ENCODE data around the gene RAD51D. TPM values are rescaled to one million over a fixed set of nuclear protein-coding genes. Genes with fewer than 3 reads are reported as not detected.
"Not testable (repeated sequence)": the region's sequence is repeated elsewhere in the genome, so short reads cannot be mapped to it uniquely, and the experiment has no call there.

RAD51D gene
- total RNA-seq, 1 donor: 14.8 TPM

DNA sequence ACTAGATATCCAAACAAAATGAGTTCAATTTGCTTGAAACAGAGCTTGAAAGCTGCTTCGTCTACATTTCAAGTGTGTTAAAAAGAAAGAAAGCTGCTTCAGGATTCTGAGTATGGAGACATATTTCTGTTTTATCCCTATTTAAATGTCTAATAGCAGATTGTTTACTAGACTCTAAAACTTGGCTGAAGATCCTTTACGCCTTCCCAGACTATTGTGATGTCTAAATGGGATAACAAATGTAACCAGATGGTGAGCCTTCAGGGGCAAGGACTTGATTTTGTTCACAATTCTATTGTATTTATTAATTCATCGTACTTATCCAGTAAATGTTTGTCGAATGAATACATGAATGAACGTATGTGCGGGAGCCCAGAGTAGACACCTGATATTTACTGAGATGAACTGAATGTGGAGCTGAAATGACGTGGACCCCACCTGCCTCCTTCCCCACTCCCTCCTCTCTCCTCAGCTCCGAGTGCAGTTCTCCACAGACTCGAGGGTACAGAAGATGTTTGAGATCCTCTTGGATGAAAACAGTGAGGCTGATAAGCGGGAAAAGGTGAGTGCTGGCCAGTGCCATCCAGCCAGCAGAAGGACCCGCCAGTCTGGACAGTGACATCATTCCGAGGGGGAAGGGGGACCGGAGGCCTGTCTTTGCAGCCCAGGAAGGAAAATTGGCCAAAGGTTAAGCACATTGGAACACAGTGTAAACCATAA is 32.9 kb upstream of the RAD51D start:
- TF ChIP-seq, protein P1, sequence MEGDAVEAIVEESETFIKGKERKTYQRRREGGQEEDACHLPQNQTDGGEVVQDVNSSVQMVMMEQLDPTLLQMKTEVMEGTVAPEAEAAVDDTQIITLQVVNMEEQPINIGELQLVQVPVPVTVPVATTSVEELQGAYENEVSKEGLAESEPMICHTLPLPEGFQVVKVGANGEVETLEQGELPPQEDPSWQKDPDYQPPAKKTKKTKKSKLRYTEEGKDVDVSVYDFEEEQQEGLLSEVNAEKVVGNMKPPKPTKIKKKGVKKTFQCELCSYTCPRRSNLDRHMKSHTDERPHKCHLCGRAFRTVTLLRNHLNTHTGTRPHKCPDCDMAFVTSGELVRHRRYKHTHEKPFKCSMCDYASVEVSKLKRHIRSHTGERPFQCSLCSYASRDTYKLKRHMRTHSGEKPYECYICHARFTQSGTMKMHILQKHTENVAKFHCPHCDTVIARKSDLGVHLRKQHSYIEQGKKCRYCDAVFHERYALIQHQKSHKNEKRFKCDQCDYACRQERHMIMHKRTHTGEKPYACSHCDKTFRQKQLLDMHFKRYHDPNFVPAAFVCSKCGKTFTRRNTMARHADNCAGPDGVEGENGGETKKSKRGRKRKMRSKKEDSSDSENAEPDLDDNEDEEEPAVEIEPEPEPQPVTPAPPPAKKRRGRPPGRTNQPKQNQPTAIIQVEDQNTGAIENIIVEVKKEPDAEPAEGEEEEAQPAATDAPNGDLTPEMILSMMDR (IDR thresholded peaks at IDR 0.05; ENCODE audit: insufficient read depth, low read length): no peak
- DNase-seq (ENCODE audit: low read depth): no peak
- no peak overlapping the region for H3K4me3 ChIP-seq (ENCODE audit: low read depth, low read length)

- H3K4me3 ChIP-seq (ENCODE audit: low read depth, low read length); DNase-seq (ENCODE audit: low read depth): not testable (repeated sequence)
Measured at GRCh38 chr17:35151080-35151479, 31.4 kb upstream of the RAD51D start.

DNA sequence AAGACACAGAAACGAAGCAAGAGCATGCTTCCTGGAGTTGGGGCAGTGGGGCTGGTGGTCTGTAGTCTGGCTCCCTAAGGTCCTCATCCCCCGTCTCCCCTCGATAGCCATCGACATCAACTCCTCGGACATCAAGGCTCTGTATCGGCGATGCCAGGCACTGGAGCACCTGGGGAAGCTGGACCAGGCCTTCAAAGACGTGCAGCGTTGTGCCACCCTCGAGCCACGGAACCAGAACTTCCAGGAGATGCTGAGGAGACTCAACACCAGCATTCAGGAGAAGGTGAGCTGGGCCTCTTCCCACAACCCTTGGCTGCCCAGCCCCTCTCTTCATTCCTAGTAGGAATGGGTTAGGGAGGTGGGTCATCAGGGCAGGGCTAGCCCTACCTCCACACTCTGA is 30.3 kb upstream of the RAD51D start:
- TF ChIP-seq, protein P1 (IDR thresholded peaks at IDR 0.05; ENCODE audit: insufficient read depth, low read length): no peak

GRCh38 chr17:35148144-35148543 is 28.5 kb upstream of the RAD51D start:
- TF ChIP-seq, protein P1 (IDR thresholded peaks at IDR 0.05; ENCODE audit: insufficient read depth, low read length): no peak
- no peak for DNase-seq (ENCODE audit: low read depth)
- H3K4me3 ChIP-seq (ENCODE audit: low read depth, low read length): no peak overlapping the region

More for the DNA sequence above, 30.3 kb upstream of the RAD51D start:
- no peak overlapping the region for H3K4me3 ChIP-seq (ENCODE audit: low read depth, low read length)
- no peak for DNase-seq (ENCODE audit: low read depth)

DNA sequence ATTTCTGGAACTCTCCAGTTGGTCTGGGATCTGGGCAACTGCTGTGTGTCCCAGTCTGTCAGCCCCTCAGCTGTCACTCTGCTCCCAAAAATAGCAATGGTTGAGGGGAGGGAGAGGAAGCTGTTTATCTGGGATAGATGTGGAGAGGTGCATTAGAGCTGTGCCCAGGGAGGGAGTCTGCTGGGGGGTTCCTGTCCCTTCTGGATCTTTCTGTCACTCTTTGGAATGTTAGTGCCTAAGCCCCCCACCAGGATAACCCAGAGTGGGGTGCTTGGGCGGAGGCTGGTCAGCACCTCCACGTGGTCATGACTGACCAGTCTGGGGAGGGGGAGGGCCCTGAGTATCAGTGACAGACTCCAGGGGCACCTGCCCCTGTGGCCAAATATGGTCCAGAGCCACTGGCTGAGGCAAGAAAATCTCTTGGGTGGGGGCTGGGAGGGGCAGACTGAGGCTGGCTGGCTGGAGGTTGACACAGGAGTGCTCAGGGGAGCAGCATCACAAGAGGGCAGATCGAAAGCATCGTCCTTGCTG is 27.8 kb upstream of the RAD51D start, which contains the start of gene UNC45B:
TSS of gene UNC45B (plus strand) at position 443 of the 531 bp plus-strand sequence. CDS start 447 bp downstream, outside the sequence.
- H3K4me3 ChIP-seq (ENCODE audit: low read depth, low read length): no peak within 1 kb of the TSS
- no peak for DNase-seq (ENCODE audit: low read depth)
- TF ChIP-seq, protein P1 (IDR thresholded peaks at IDR 0.05; ENCODE audit: insufficient read depth, low read length): no peak

- no peak overlapping the region for H3K4me3 ChIP-seq (ENCODE audit: low read depth, low read length)
- no peak for DNase-seq (ENCODE audit: low read depth)
- TF ChIP-seq, protein P1 (IDR thresholded peaks at IDR 0.05; ENCODE audit: insufficient read depth, low read length): no peak
Measured at GRCh38 chr17:35146214-35146833, 26.7 kb upstream of the RAD51D start.

DNA sequence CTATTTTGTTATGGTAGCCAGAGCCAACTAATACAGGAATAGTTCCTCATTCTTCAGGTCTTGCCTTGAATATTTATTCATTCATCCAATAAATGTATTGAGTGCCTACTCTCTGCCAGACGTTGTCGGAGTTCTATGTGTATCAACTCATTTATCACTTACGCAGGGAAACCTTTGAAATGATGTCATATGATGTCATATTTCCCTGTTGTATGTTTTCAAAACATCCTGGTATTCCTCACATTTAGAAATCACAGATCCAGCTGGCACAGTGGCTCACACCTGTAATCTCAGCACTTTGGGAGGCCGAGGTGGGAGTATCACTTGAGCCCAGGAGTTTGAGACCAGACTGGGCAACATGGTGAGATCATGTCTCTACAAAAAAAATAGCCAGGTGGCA is 25.2 kb upstream of the RAD51D start:
- DNase-seq (ENCODE audit: low read depth): no peak
- TF ChIP-seq, protein P1 (IDR thresholded peaks at IDR 0.05; ENCODE audit: insufficient read depth, low read length): no peak
- H3K4me3 ChIP-seq (ENCODE audit: low read depth, low read length): no peak overlapping the region

All from fibroblast of the aortic adventitia (primary cell).